Right ventricle myocardium inferior (tissue), 1 donor: Measurements from ENCODE around the gene ZKSCAN2. TPM values are rescaled to one million over a fixed set of nuclear protein-coding genes. Genes with fewer than 3 reads are reported as not detected.

Experiments
- total RNA-seq: library from RNA; stranded (reverse); fragmentation: NEBNext Ultra II Directional; extraction: Animal tissue kit (Norgen Biotek cat#: 25700); gene quantifications from one replicate; pipeline ENCODE4 v1.2.1, GENCODE V29; 2021
- donor health status: DM: no; HTN: yes; CAD: no; lungs with severe emphysema.

ZKSCAN2 gene
- total RNA-seq, 1 donor from 2014 or later = 3.8 TPM

Other genes with a start within 250 kb of the ZKSCAN2 start
- 58.1 TPM for gene ARHGAP17, start 242.5 kb downstream of the ZKSCAN2 start, total RNA-seq
- gene LCMT1, start 146.1 kb downstream of the ZKSCAN2 start, total RNA-seq = 35.3 TPM
- gene AQP8, start 40.9 kb downstream of the ZKSCAN2 start, total RNA-seq = not detected